Heart left ventricle (tissue), 16 donors: ENCODE measurements around the gene CDC123. TPM values are rescaled to one million over a fixed set of nuclear protein-coding genes. Genes with fewer than 3 reads are reported as not detected.

Source experiments
- ATAC-seq, 4 donors: fragments of 200-7000 bp; cut with Tn5 transposase; one replicate each; pipeline ENCODE4 v1.9.1; 2020 to 2022; ENCODE audit warnings: moderate library complexity in 4 of 4, mild to moderate bottlenecking in 3 of 4, moderate number of reproducible peaks in 1 of 4
- DNase-seq, 5 donors: peaks; one replicate each; pipeline ENCODE4 v3.0.0-alpha.2; 2020
- H3K27ac ChIP-seq, 12 donors: fragments of 200-600 bp; sonication (generic) in 4 of 12; one replicate each; pipeline versions ENCODE4 v1.5.0 to v1.8.0; 2016 to 2022; ENCODE audit warnings: mild to moderate bottlenecking in 2 of 12
- H3K27me3 ChIP-seq, 9 donors: fragments of 200-600 bp; sonication (generic) in 2 of 9; one replicate each; pipeline versions ENCODE4 v1.5.1 to v1.8.0; 2016 to 2022; ENCODE audit warnings: mild to moderate bottlenecking in 3 of 9
- H3K36me3 ChIP-seq, 9 donors: fragments of 200-600 bp; sonication (generic) in 2 of 9; one replicate each; pipeline versions ENCODE4 v1.5.0 to v1.8.0; 2018 to 2022; ENCODE audit warnings: mild to moderate bottlenecking in 2 of 9
- H3K4me1 ChIP-seq, 12 donors: fragments of 200-600 bp; sonication (generic) in 4 of 12; one replicate each; pipeline versions ENCODE4 v1.5.0 to v1.8.0; 2016 to 2022; ENCODE audit warnings: mild to moderate bottlenecking in 3 of 12
- H3K4me3 ChIP-seq, 12 donors: fragments of 200-600 bp; sonication (generic) in 4 of 12; one replicate each; pipeline versions ENCODE4 v1.5.0 to v1.8.0; 2017 to 2022; ENCODE audit warnings: mild to moderate bottlenecking in 9 of 12, moderate library complexity in 4 of 12
- H3K9me3 ChIP-seq, 12 donors: fragments of 200-600 bp; sonication (generic) in 4 of 12; one replicate each; pipeline versions ENCODE4 v1.5.0 to v1.8.0; 2016 to 2022; ENCODE audit warnings: mild to moderate bottlenecking in 1 of 12
- POLR2A ChIP-seq, 2 donors: fragments of 450-650 bp; IDR thresholded peaks; one replicate each; pipeline ENCODE4 v1.6.1; 2017; ENCODE audit warnings: antibody characterized with exemption in 2 of 2, mild to moderate bottlenecking in 2 of 2, moderate library complexity in 2 of 2
- WGBS, 4 donors: extraction: QIAGEN DNeasy Blood & Tissue Kit in 2 of 4; methylation state at CpG; one replicate each; pipeline versions ENCODE4 v1.1.5 to v1.1.7; 2013 to 2018; 5-methylcytosine and 5-hydroxymethylcytosine counted together
- intact Hi-C, 10 donors: fragments of 100-400 bp; cut with DNase I; formaldehyde crosslinking; loops; one replicate each; pipeline versions ENCODE4 v1.11.1 to v1.14.2; 2022
- polyA plus RNA-seq, 2 donors: library from polyadenylated mRNA; stranded (reverse); fragments of 200-250 nt; gene quantifications; one replicate each; pipeline ENCODE4 v1.2.3, GENCODE V29; 2013
- total RNA-seq, 9 donors: library from RNA; depleted of rRNA in 2 of 9; stranded (reverse); fragments of >200 nt in 2 of 9; fragmentation: NEBNext Ultra II Directional in 3 of 9; extraction: Animal tissue kit (Norgen Biotek cat#: 25700) in 3 of 9; gene quantifications; one replicate each; pipeline versions ENCODE4 v1.1.0 to v1.2.4, GENCODE V29; 2016 to 2023
- TF ChIP-seq, protein P1 (sequence below), 12 donors: fragments of 200-600 bp; sonication (generic) in 4 of 12; IDR thresholded peaks; one replicate each; pipeline versions ENCODE4 v1.5.0 to v1.8.0; 2018 to 2022; ENCODE audit warnings: antibody characterized with exemption in 12 of 12, mild to moderate bottlenecking in 5 of 12
- donor health status: ischemic (EF 13 %, LVEDD 7.1; RV severe dilation, severe dysfunction).
- donor health status: healthy with polysubstance abuse.
- donor health status: DM: no; HTN: yes; CAD: no.
- donor health status: DM: no; HTN: no; CAD: no.
- donor health status: ischemic (EF 25% LVEDD 6.9; RV normal size, moderate dysfunction).
- donor health status: ischemic (EF 25% LVEDD 5.7; RV mildly dilated, moderate dysfunction).
- donor health status: healthy.
- donor health status: DM: yes; HTN: yes; CAD: no.
- donor health status: ischemic (EF 35%, LVEDD 5.7; RV mildly dilated, moderate dysfunction).
- donor health status: nonischemic (EF 11% LVEDD 7.7; RV severe dilation, severe dysfunction).
- donor health status: DM: yes; HTN: yes; CAD: no.
- donor health status: PGD.
- donor health status: ischemic (EF 29% LVEDD 5.4; RV normal size, mild dysfunction).
- donor health status: nonischemic (EF 23%, LVEDD 6.1; RV moderate dilation, normal function).

CDC123 gene
- total and polyA plus RNA-seq, 11 donors: 21.9 to 66.3 (median 52.7) TPM

DNA sequence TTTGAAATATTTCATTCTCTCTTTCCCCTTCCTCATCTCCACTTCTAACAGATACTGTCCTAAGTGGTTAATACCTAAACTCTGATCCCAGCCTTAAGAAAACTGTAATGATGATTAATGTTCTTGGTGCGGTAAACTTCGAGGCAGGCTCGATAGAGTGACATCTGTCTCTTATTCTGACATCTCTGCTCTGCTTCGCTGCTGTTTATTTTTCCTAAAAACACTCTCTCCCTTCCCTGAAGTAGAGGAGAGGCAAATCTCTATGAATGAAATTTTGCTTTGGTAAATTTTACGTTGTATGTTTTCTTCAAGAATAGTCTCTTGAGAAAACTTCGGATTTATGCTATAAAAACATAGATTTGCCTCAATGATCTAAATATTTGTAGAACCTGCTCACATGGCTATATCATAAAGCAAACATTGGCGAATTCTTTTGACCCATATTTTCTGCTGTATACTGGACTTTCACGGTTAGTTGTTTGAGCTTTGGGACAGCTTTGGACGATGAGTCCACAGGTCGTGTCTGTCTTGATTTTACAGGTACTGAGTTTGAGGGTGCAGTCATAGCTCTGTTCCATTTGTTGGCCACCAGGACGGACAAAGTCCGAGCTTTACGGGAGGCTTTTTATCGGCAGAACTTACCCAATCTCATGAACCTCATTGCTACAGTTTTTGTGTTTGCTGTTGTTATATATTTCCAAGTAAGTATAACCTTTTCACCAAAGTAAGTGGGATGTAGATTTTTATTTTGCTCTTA is 39.4 kb upstream of the CDC123 start:
- Histone ChIP-seq H3K4me3 (no peak overlapping the region), H3K27ac (no peak overlapping the region), H3K36me3 (peaks cover 0 to 85% (median 64%) of the 10 kb centered on the region in 9 donors), H3K4me1 (no peaks in the 10 kb centered on the region), H3K9me3 (no peaks in the 10 kb centered on the region), H3K27me3 (no peaks in the 10 kb centered on the region)
- DNase-seq: no peak
- TF ChIP-seq, protein P1, sequence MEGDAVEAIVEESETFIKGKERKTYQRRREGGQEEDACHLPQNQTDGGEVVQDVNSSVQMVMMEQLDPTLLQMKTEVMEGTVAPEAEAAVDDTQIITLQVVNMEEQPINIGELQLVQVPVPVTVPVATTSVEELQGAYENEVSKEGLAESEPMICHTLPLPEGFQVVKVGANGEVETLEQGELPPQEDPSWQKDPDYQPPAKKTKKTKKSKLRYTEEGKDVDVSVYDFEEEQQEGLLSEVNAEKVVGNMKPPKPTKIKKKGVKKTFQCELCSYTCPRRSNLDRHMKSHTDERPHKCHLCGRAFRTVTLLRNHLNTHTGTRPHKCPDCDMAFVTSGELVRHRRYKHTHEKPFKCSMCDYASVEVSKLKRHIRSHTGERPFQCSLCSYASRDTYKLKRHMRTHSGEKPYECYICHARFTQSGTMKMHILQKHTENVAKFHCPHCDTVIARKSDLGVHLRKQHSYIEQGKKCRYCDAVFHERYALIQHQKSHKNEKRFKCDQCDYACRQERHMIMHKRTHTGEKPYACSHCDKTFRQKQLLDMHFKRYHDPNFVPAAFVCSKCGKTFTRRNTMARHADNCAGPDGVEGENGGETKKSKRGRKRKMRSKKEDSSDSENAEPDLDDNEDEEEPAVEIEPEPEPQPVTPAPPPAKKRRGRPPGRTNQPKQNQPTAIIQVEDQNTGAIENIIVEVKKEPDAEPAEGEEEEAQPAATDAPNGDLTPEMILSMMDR (IDR thresholded peaks at IDR 0.05): no peak
- TF ChIP-seq POLR2A (IDR thresholded peaks at IDR 0.05): no peak
- WGBS, 4 donors: 92 to 95% (median 93%) methylated on average over 14 of the region's 14 CpGs
- no peak for ATAC-seq
- intact Hi-C loops: no loop called here

DNA sequence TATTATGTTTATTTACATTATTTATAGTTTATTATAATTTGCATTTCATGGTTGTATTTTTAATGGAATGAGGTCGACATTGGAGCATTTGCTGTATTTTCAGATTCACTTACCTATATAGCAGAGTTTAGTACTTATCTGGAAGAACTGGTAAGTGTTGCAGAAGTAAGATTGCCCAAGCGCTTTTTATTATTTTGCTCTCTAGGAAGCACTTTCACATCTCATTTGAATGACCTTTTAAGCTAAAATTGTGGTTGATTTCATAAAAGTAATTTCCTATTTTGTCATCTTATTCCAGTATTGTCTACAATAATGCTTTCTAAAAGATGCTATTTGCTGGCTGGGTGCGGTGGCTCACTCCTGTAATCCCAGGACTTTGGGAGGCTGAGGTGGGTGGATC is 37.9 kb upstream of the CDC123 start:
- H3K9me3 ChIP-seq: no peaks in the 10 kb centered on the region
- no peak for DNase-seq
- no peak overlapping the region for H3K4me3 ChIP-seq
- H3K27ac ChIP-seq: no peak overlapping the region
- H3K4me1 ChIP-seq: no peaks in the 10 kb centered on the region
- H3K36me3 ChIP-seq: peaks cover 0 to 89% (median 74%) of the 10 kb centered on the region in 9 donors
- TF ChIP-seq, protein P1 (IDR thresholded peaks at IDR 0.05): no peak
- TF ChIP-seq POLR2A (IDR thresholded peaks at IDR 0.05): no peak
- WGBS, 4 donors: 94% methylated on average over 3 of the region's 3 CpGs
- intact Hi-C loops: no loop called here
- H3K27me3 ChIP-seq: no peaks in the 10 kb centered on the region
- no peak for ATAC-seq

DNA sequence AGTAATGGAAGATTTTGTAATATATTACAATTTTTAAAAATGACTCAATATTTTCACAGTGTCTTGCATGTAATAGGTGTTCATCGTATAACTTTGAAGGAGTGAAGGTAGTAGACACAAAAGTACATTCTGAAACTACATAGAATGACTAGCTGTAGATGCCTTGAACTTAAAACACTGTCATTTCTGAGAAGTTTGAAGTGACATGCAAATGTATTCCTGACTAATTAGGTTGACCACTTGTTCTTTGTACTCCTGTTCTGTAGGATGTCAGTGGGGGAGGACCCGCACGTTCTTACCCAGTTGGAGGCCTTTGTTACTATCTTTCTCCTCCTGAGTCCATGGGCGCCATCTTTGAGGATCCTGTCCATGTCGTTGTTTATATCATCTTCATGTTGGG is 35.3 kb upstream of the CDC123 start:
- peaks cover 0 to under 1% (median 0%) of the 10 kb centered on the region in 12 donors for H3K4me1 ChIP-seq
- no peaks in the 10 kb centered on the region for H3K27me3 ChIP-seq
- intact Hi-C loops: no loop called here
- no peak overlapping the region for H3K27ac ChIP-seq
- no peak for DNase-seq
- H3K36me3 ChIP-seq: peaks cover 0 to 94% (median 82%) of the 10 kb centered on the region in 9 donors
- ATAC-seq: no peak
- no peak overlapping the region for H3K4me3 ChIP-seq
- no peaks in the 10 kb centered on the region for H3K9me3 ChIP-seq
- TF ChIP-seq POLR2A (IDR thresholded peaks at IDR 0.05): no peak
- TF ChIP-seq, protein P1 (IDR thresholded peaks at IDR 0.05): no peak
- 95 to 98% (median 96%) methylated on average over 5 of the region's 5 CpGs for WGBS, 4 donors

DNA sequence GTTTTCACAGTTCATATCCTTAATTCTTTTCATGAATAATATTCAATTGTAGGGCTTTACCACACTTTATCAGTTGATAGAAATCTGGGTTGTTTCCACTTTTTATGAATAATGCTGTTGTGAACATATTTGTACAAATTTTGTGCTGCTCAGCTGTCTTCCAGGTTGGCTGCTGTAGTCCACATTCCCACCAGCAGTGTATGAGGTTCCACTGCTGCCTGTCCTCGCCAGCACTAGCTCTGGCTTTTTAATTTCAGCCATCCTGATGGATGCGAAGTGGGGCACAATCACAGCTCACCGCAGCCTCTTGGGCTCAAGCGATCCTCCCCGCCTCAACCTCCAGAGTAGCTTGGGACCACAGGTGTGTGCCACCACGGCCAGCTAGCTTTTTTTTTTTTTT is 33.1 kb upstream of the CDC123 start:
- intact Hi-C loops: no loop called here
- TF ChIP-seq, protein P1 (IDR thresholded peaks at IDR 0.05): no peak
- no peak for TF ChIP-seq POLR2A (IDR thresholded peaks at IDR 0.05)
- DNase-seq: no peak
- ATAC-seq: no peak
- Histone ChIP-seq H3K27ac (no peak overlapping the region), H3K9me3 (no peaks in the 10 kb centered on the region), H3K27me3 (no peaks in the 10 kb centered on the region), H3K4me3 (no peak overlapping the region), H3K36me3 (peaks cover 0 to 100% (median 92%) of the 10 kb centered on the region in 9 donors), H3K4me1 (peaks cover 0 to 7% (median 0%) of the 10 kb centered on the region in 12 donors)
- 96 to 99% (median 97%) methylated on average over 6 of the region's 6 CpGs for WGBS, 4 donors
